Epithelial cell of proximal tubule (primary cell): ENCODE data around the gene ACSS1. TPM values are rescaled to one million over a fixed set of nuclear protein-coding genes. Genes with fewer than 3 reads are reported as not detected.

Experiments used
- DNase-seq: peaks from one replicate; pipeline ENCODE4 v3.0.0-alpha.2; 2011; ENCODE audit warnings: low read depth
- H3K4me3 ChIP-seq: 2 replicates; pipeline ENCODE4 v1.5.1; 2011; ENCODE audit warnings: low read depth, mild to moderate bottlenecking, low read length
- total RNA-seq: library from RNA; depleted of rRNA; stranded (reverse); fragments of >200 nt; gene quantifications from 2 replicates; pipeline ENCODE4 v1.2.3, GENCODE V29; 2015
- TF ChIP-seq, protein P1 (sequence below): conservative IDR thresholded peaks from 2 replicates; pipeline ENCODE4 v1.5.1; 2012; ENCODE audit warnings: low read depth, mild to moderate bottlenecking, low read length

Gene ACSS1
- total RNA-seq, 1 donor from 2014 or later, result 3.9 TPM

DNA sequence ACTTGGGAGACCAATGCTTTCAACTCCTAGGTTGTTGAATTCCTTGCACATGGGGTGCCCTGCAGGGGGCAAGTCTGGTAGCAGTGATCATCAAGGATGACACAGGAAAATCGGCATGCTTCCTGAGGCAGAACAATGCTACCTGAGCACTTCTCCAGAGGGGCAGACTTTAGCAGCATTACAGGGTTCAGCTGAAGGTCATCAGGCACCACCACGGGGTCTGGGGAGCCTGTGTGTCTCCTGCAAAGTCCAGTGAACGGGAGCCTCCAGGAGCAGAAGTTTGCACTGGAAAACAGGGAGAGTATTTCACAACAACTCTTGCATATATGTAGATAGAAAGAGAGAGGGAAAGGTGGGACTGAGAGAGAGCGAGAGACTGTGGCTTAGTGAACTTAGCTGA lies 13.8 kb upstream of the ACSS1 start:
- TF ChIP-seq, protein P1, sequence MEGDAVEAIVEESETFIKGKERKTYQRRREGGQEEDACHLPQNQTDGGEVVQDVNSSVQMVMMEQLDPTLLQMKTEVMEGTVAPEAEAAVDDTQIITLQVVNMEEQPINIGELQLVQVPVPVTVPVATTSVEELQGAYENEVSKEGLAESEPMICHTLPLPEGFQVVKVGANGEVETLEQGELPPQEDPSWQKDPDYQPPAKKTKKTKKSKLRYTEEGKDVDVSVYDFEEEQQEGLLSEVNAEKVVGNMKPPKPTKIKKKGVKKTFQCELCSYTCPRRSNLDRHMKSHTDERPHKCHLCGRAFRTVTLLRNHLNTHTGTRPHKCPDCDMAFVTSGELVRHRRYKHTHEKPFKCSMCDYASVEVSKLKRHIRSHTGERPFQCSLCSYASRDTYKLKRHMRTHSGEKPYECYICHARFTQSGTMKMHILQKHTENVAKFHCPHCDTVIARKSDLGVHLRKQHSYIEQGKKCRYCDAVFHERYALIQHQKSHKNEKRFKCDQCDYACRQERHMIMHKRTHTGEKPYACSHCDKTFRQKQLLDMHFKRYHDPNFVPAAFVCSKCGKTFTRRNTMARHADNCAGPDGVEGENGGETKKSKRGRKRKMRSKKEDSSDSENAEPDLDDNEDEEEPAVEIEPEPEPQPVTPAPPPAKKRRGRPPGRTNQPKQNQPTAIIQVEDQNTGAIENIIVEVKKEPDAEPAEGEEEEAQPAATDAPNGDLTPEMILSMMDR, result no peak
- DNase-seq, result no peak
- no peak overlapping the region for H3K4me3 ChIP-seq

DNA sequence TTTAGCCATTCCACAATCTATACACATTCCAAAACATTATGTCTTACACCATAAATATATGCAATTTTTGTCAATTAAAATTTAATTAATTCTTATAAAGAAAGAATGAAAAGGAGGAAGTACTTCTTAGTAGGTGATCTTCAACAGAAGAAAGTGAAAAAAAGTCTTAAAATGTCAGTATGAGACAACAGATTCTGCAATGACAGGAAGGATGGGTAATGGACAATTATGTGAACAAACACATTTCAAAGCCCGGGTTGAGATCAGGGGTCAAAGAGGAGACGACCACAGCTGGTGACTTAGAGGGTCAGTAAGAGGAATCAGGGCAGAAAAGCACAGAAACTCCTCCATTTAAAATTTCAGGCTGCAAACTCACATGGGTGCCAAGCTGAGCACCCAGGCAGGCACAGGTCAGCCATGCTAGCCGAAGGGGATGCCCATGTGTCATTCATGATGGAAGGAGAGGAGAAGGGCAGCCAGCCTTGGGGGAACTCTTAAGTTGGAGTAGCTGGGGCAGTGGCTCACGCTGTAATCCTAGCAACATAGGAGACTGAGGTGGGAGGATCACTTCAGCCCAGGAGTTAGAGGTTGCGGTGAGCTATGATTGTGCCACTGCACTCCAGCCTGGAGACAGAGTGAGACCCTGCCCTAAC lies 13.0 kb upstream of the ACSS1 start:
- no peak for DNase-seq
- TF ChIP-seq, protein P1, result no peak
- no peak overlapping the region for H3K4me3 ChIP-seq

DNA sequence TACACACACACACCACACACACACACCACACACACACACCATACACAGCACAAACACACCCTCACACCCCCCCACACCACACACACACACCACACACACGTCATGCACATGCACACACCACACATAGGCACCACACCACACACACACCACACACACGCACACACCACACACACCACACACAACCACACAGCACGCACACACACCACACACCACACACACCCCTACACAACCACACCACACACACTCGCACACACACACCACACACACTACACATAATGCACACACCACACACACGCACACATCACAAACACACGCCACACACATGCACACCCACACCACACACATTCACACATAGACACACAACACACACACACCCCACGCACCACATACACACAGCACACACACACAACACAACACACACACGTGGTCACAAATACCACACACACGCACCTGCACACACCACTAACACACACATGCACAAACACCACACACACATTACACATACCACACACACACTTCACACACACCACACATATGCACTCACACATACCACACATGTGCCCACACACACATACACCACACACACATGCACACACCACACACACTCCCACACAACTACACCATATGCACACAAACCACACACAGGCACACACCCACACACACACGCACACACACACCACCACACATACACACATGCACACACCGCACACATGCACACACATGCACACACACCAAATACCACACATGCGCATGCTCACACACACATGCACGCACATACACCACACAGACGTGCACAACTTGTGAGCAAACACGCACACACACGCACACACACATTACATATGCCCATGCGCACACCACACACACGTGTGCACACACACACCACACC lies 9.4 kb upstream of the ACSS1 start:
- TF ChIP-seq, protein P1, result no peak
- no peak for DNase-seq
- H3K4me3 ChIP-seq, result no peak overlapping the region

DNA sequence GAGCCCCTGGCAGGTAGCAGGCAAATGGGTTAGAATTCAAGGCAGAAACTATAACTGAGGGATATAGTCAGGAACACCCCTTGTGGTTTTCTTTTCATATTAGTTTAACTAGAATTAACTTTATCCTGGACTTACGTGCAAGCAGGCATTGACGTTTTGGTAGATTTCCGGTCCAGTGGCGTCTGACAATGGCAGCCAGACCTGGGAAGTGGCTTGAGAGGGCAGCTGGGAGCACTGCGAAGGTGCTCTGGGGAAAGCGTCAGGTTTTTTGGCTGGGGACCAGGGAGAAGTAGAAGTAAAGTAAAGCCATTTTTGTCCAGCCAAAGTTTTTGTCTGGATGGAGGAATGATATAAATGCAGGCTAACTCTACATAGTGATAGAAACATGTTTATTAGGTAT lies 8.4 kb upstream of the ACSS1 start:
- H3K4me3 ChIP-seq, result no peak overlapping the region
- DNase-seq, result no peak
- TF ChIP-seq, protein P1, result no peak

DNA sequence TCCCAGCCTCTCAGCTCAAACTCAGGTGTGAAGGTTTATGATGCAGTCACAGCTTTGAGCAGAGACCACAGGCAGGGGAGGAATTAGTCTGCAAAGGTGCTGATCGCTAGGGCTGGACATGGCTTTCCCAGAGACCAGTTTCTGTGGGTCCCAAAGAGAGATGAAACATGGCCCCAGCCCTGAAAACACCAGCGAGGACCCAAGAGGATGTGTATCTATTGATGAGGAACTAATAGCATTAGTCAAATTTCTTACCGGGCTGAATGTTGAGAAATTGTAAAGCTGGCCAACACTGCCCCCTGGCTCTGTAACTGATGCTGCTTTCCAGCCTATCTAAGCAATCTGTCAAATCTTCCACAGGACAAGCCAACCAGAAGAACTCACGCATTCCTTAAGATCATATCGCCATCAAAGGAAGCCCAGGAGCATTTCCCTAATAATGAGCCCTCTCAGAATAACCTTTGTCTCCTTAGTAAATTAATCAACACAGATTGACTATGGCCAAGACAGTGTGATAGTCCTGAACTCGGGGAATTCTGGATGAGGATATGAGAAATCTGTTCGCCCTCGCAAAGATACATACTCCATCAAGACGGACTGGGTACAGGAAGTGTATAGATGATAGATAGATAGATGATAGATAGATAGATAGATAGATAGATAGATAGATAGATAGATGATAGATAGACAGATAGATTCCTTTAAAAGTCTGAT lies 7.8 kb upstream of the ACSS1 start:
- no peak for DNase-seq
- no peak overlapping the region for H3K4me3 ChIP-seq
- TF ChIP-seq, protein P1, result peak; percentile 88

DNA sequence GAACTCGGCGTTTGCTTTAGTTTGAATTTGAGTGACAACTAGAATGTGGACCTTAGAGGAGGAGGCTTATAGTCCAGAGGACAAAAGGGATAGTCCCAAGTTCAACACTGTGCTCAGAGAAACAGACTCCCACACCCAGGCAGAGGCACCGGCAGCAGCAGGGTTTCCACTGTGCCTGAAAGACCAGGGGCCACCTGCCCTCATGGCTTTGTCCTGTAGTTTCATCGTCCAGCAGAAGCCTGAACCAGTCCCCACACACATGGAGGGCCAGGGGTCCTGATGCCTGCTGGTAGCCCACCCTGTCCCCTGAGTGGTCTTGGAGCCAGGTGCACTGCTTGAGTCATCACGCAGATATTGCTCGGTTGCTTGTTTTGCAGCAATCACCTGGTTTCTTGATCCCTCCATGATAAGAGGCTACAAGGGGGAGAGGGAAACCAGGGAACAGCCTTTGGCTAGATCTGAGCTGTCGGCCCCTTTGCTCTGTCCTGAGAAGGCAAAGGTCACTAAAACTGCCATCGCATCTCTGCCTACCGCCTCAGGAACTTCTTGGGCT lies 7.2 kb upstream of the ACSS1 start:
- no peak overlapping the region for H3K4me3 ChIP-seq
- DNase-seq, result no peak
- TF ChIP-seq, protein P1, result no peak
